OCI-LY1 (cell line): ENCODE data around the gene F10.

Source experiments
- H2AFZ ChIP-seq: fragments of 200-600 bp; sonication (generic), shearing (Covaris generic); 2 replicates; pipeline ENCODE4 v1.6.0; 2014; ENCODE audit warnings: antibody characterized with exemption, mild to moderate bottlenecking, low read length
- H3F3A ChIP-seq: fragments of 200-600 bp; sonication (generic), shearing (Covaris generic); 2 replicates; pipeline ENCODE4 v1.6.0; 2014; ENCODE audit warnings: mild to moderate bottlenecking, antibody characterized with exemption, low read length, moderate library complexity; ENCODE audit not compliant: insufficient read depth
- H3K27ac ChIP-seq: fragments of 200-600 bp; sonication (generic); 2 replicates; pipeline ENCODE4 v1.5.1; 2014; ENCODE audit warnings: low read length, mixed run types, mild to moderate bottlenecking, low read depth; ENCODE audit not compliant: poor library complexity, severe bottlenecking
- H3K27me3 ChIP-seq: fragments of 200-600 bp; sonication (generic); 2 replicates; pipeline ENCODE4 v1.6.0; 2014; ENCODE audit warnings: antibody characterized with exemption, mild to moderate bottlenecking, low read length, moderate library complexity; ENCODE audit not compliant: insufficient read depth
- H3K36me3 ChIP-seq: fragments of 200-600 bp; sonication (generic); 2 replicates; pipeline ENCODE4 v1.6.1; 2014; ENCODE audit warnings: mild to moderate bottlenecking, antibody characterized with exemption, low read length, moderate library complexity, mixed read lengths; ENCODE audit not compliant: insufficient read depth
- H3K4me1 ChIP-seq: fragments of 200-600 bp; sonication (generic); 2 replicates; pipeline ENCODE4 v1.5.1; 2014; ENCODE audit warnings: mild to moderate bottlenecking, low read length, moderate library complexity; ENCODE audit not compliant: insufficient read depth, severe bottlenecking
- H3K4me2 ChIP-seq: fragments of 200-600 bp; sonication (generic), shearing (Covaris generic); 2 replicates; pipeline ENCODE4 v1.6.1; 2014; ENCODE audit warnings: low read length
- H3K4me3 ChIP-seq: fragments of 200-600 bp; sonication (generic); 2 replicates; pipeline ENCODE4 v1.5.1; 2014; ENCODE audit warnings: low read length, low read depth, mild to moderate bottlenecking, mixed read lengths; ENCODE audit not compliant: poor library complexity, severe bottlenecking
- H3K79me2 ChIP-seq: fragments of 200-600 bp; shearing (Covaris generic); 2 replicates; pipeline ENCODE4 v1.6.1; 2016; ENCODE audit warnings: mixed run types, low read length, mixed read lengths; ENCODE audit not compliant: insufficient read depth
- H3K9ac ChIP-seq: fragments of 200-600 bp; sonication (generic), shearing (Covaris generic); 2 replicates; pipeline ENCODE4 v1.6.1; 2014; ENCODE audit warnings: mild to moderate bottlenecking, low read length, mixed read lengths
- H3K9me2 ChIP-seq: fragments of 200-600 bp; sonication (generic), shearing (Covaris generic); 2 replicates; pipeline ENCODE4 v1.6.1; 2014; ENCODE audit warnings: low read depth, mild to moderate bottlenecking, low read length, mixed read lengths
- H3K9me3 ChIP-seq: fragments of 200-600 bp; shearing (Covaris generic); 2 replicates; pipeline ENCODE4 v1.6.1; 2014; ENCODE audit warnings: low read length, mixed read lengths
- H4K20me1 ChIP-seq: fragments of 200-600 bp; sonication (generic), shearing (Covaris generic); 2 replicates; pipeline ENCODE4 v1.6.0; 2016; ENCODE audit warnings: mild to moderate bottlenecking, low read length; ENCODE audit not compliant: insufficient read depth
- CTCF ChIP-seq: fragments of 200-600 bp; sonication (generic), shearing (Covaris generic); IDR thresholded peaks from 2 replicates; pipeline ENCODE4 v1.5.1; 2017; ENCODE audit warnings: mild to moderate bottlenecking, antibody characterized with exemption, low read length, moderate library complexity, mixed read lengths
- EZH2 ChIP-seq: fragments of 200-600 bp; sonication (generic), shearing (Covaris generic); IDR thresholded peaks from 2 replicates; pipeline ENCODE4 v1.8.0; 2017; ENCODE audit warnings: borderline replicate concordance, mixed run types, mild to moderate bottlenecking, antibody characterized with exemption, low read length, moderate library complexity, mixed read lengths

The F10 gene

DNA sequence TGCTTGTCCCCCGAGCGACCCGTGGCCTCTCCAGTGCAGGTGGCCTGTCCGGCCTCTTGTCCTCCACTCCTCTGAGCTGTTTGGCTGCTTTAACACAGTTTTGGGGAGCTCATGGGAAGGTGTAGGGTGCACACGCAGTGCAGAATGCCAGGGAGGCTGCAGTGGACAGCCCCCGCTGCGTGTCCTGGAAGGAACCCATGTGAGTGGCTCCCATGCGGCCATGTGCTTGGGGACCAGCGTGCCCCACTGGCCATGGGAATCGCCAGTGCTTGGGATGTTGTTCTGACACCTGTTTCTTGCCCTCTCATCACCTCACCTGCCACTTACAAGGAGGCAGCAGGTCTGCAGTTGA, 39.6 kb upstream of the F10 start:
- H3K4me2 ChIP-seq = no peak overlapping the region
- no peak overlapping the region for H3K27ac ChIP-seq
- H3K9ac ChIP-seq = no peak overlapping the region
- no peaks in the 10 kb centered on the region for H3K79me2 ChIP-seq
- H3K4me1 ChIP-seq = no peaks in the 10 kb centered on the region
- H3F3A ChIP-seq = no peaks in the 10 kb centered on the region
- no peak for TF ChIP-seq CTCF
- no peak for TF ChIP-seq EZH2
- H4K20me1 ChIP-seq = no peaks in the 10 kb centered on the region
- no peaks in the 10 kb centered on the region for H3K9me3 ChIP-seq
- H3K9me2 ChIP-seq = no peaks in the 10 kb centered on the region
- peaks cover 7% of the 10 kb centered on the region for H3K27me3 ChIP-seq
- no peak overlapping the region for H3K4me3 ChIP-seq
- H2AFZ ChIP-seq = no peak overlapping the region
- H3K36me3 ChIP-seq = no peaks in the 10 kb centered on the region

GRCh38 chr13:113083402-113084061, 39.1 kb upstream of the F10 start:
- Histone ChIP-seq H3K79me2 (no peaks in the 10 kb centered on the region), H3K9me2 (no peaks in the 10 kb centered on the region), H3K9me3 (no peaks in the 10 kb centered on the region), H3K4me1 (no peaks in the 10 kb centered on the region), H3K4me2 (no peak overlapping the region), H3F3A (no peaks in the 10 kb centered on the region), H3K27ac (no peak overlapping the region), H3K36me3 (no peaks in the 10 kb centered on the region), H2AFZ (no peak overlapping the region), H3K27me3 (peaks cover 7% of the 10 kb centered on the region), H3K9ac (no peak overlapping the region), H3K4me3 (no peak overlapping the region), H4K20me1 (no peaks in the 10 kb centered on the region)
- TF ChIP-seq EZH2 (no peak), CTCF (no peak)

- Histone ChIP-seq H3K4me2 (no peak overlapping the region), H4K20me1 (no peaks in the 10 kb centered on the region), H3K27me3 (peaks cover 7% of the 10 kb centered on the region), H3K4me3 (no peak overlapping the region), H2AFZ (no peak overlapping the region), H3K27ac (no peak overlapping the region), H3K4me1 (no peaks in the 10 kb centered on the region), H3F3A (no peaks in the 10 kb centered on the region), H3K79me2 (no peaks in the 10 kb centered on the region), H3K9me2 (no peaks in the 10 kb centered on the region), H3K9me3 (no peaks in the 10 kb centered on the region), H3K9ac (no peak overlapping the region), H3K36me3 (no peaks in the 10 kb centered on the region)
- TF ChIP-seq EZH2 (no peak), CTCF (no peak)
Observed at GRCh38 chr13:113084094-113084942, 38.3 kb upstream of the F10 start.
